Natural killer cell treated with Interleukin-12 subunit alpha and Interleukin-12 subunit beta and Interleukin-15 and Interleukin-18, amount 100 ng/mL, for 72 hours (primary cell): ENCODE results near the gene PLD4. TPM values are rescaled to one million over a fixed set of nuclear protein-coding genes. Genes with fewer than 3 reads are reported as not detected.
A peak's percentile ranks its signal among the peaks of the same experiment; 100 is the strongest.
"Not testable (repeated sequence)": the region's sequence is repeated elsewhere in the genome, so short reads cannot be mapped to it uniquely, and the experiment has no call there.

Experiments used
- ATAC-seq, 2 donors: fragments of 150-1000 bp; cut with Tn5 transposase in 1 of 2; sonication (Bioruptor Pico), chemical (Tn5 transposase) in 1 of 2; 2 replicates each; pipeline ENCODE4 v1.10.0; 2021
- DNase-seq: peaks from one replicate; pipeline ENCODE4 v3.0.0; 2022; ENCODE audit warnings: low spot score
- H3K27ac Mint-ChIP-seq, 2 donors: 1 replicate in 1 of 2; 2 replicates in 1 of 2; pipeline ENCODE4 v1.8.0; 2022; ENCODE audit warnings: mixed read lengths in 2 of 2, mild to moderate bottlenecking in 1 of 2, moderate library complexity in 1 of 2
- H3K27me3 Mint-ChIP-seq, 2 donors: 1 replicate in 1 of 2; 2 replicates in 1 of 2; pipeline ENCODE4 v1.8.0; 2022; ENCODE audit warnings: mixed read lengths in 2 of 2
- H3K36me3 Mint-ChIP-seq: one replicate; pipeline ENCODE4 v1.8.0; 2022; ENCODE audit warnings: mixed read lengths
- H3K4me1 Mint-ChIP-seq, 2 donors: 1 replicate in 1 of 2; 2 replicates in 1 of 2; pipeline ENCODE4 v1.8.0; 2022; ENCODE audit warnings: low read depth in 2 of 2, mixed read lengths in 2 of 2, mild to moderate bottlenecking in 1 of 2
- H3K4me3 Mint-ChIP-seq: one replicate; pipeline ENCODE4 v1.8.0; 2022; ENCODE audit warnings: mixed read lengths
- H3K9me3 Mint-ChIP-seq: 2 replicates; pipeline ENCODE4 v1.8.0; 2022; ENCODE audit warnings: mixed read lengths
- total RNA-seq, 2 donors: library from RNA; stranded (reverse); gene quantifications; one replicate each; pipeline ENCODE4 v1.2.3, GENCODE V29; 2022

The PLD4 gene
- total RNA-seq, 2 donors from 2014 or later = not detected

DNA sequence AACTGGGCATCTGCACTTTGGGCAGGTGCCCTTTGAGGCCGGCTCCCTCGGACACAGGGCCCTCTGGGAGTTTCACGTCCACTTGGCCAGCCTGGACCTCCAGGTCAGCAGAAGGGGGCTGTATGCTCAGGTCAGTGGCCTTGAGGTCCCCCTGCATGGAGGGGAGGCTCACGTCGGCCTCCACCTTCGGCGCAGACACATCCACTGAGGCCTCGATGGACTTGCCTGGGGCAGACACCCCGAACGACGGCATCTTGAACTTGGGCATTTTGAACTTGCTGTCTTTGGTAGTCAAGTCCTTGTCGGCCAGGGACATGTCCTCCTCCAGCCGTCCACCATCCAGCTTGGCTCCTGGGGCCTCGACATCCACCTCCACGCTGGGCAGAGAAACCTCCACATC, 26.0 kb downstream of the PLD4 start:
- H3K4me1 Mint-ChIP-seq, ATAC-seq, H3K27ac Mint-ChIP-seq, DNase-seq, H3K36me3 Mint-ChIP-seq, H3K27me3 Mint-ChIP-seq, H3K4me3 Mint-ChIP-seq, H3K9me3 Mint-ChIP-seq: not testable (repeated sequence)

- ATAC-seq, H3K4me3 Mint-ChIP-seq, H3K27me3 Mint-ChIP-seq, H3K4me1 Mint-ChIP-seq, H3K27ac Mint-ChIP-seq, DNase-seq, H3K36me3 Mint-ChIP-seq, H3K9me3 Mint-ChIP-seq: not testable (repeated sequence)
These were observed 27.4 kb downstream of the PLD4 start for GRCh38 chr14:104951863-104952657.

- no peak overlapping the region for H3K27ac Mint-ChIP-seq
- no peak overlapping the region for H3K4me3 Mint-ChIP-seq
- H3K27me3 Mint-ChIP-seq = peaks cover 10% of the 10 kb centered on the region in 2 donors
- H3K4me1 Mint-ChIP-seq = no peaks in the 10 kb centered on the region
- no peaks in the 10 kb centered on the region for H3K36me3 Mint-ChIP-seq
- H3K9me3 Mint-ChIP-seq = no peaks in the 10 kb centered on the region
- no peak for DNase-seq
- no peak for ATAC-seq
These were observed 28.4 kb downstream of the PLD4 start for GRCh38 chr14:104953097-104953496.

- ATAC-seq (no peak), DNase-seq (no peak)
- Mint-ChIP-seq H3K4me1 (no peaks in the 10 kb centered on the region), H3K4me3 (no peak overlapping the region), H3K27ac (no peak overlapping the region), H3K9me3 (no peaks in the 10 kb centered on the region), H3K27me3 (peaks cover 10 to 13% of the 10 kb centered on the region in 2 donors), H3K36me3 (no peaks in the 10 kb centered on the region)
These were observed 29.4 kb downstream of the PLD4 start for GRCh38 chr14:104953896-104954656.

- H3K4me1 Mint-ChIP-seq = no peaks in the 10 kb centered on the region
- no peak overlapping the region for H3K27ac Mint-ChIP-seq
- no peak overlapping the region for H3K4me3 Mint-ChIP-seq
- H3K9me3 Mint-ChIP-seq = no peaks in the 10 kb centered on the region
- H3K36me3 Mint-ChIP-seq = no peaks in the 10 kb centered on the region
- no peak for DNase-seq
- ATAC-seq = no peak
- H3K27me3 Mint-ChIP-seq = peaks cover 10 to 13% of the 10 kb centered on the region in 2 donors
These were observed 30.2 kb downstream of the PLD4 start for GRCh38 chr14:104954746-104955395.

GRCh38 chr14:104955396-104955770, 30.7 kb downstream of the PLD4 start:
- H3K27me3 Mint-ChIP-seq = peaks cover 15 to 16% of the 10 kb centered on the region in 2 donors
- no peak for ATAC-seq
- no peaks in the 10 kb centered on the region for H3K4me1 Mint-ChIP-seq

GRCh38 chr14:104956290-104956890, 31.7 kb downstream of the PLD4 start:
- Mint-ChIP-seq H3K4me1 (no peaks in the 10 kb centered on the region), H3K9me3 (no peaks in the 10 kb centered on the region), H3K27ac (no peak overlapping the region), H3K27me3 (peaks cover 18 to 19% of the 10 kb centered on the region in 2 donors), H3K4me3 (no peak overlapping the region), H3K36me3 (no peaks in the 10 kb centered on the region)
- DNase-seq = no peak
- peak in 1 of 2 donors; percentile 27 for ATAC-seq

More at GRCh38 chr14:104955396-104955770, 30.7 kb downstream of the PLD4 start:
- Mint-ChIP-seq H3K27ac (no peak overlapping the region), H3K9me3 (no peaks in the 10 kb centered on the region), H3K36me3 (no peaks in the 10 kb centered on the region), H3K4me3 (no peak overlapping the region)
- DNase-seq = no peak

- no peaks in the 10 kb centered on the region for H3K36me3 Mint-ChIP-seq
- H3K27ac Mint-ChIP-seq = no peak overlapping the region
- H3K9me3 Mint-ChIP-seq = no peaks in the 10 kb centered on the region
- H3K4me3 Mint-ChIP-seq = no peak overlapping the region
- ATAC-seq (peak; percentile 40 to 56), DNase-seq (no peak)
- no peaks in the 10 kb centered on the region for H3K4me1 Mint-ChIP-seq
- H3K27me3 Mint-ChIP-seq = peaks cover 18 to 19% of the 10 kb centered on the region in 2 donors
These were observed 32.8 kb downstream of the PLD4 start for GRCh38 chr14:104957146-104958113.

GRCh38 chr14:104964546-104964945, 39.9 kb downstream of the PLD4 start:
- H3K27me3 Mint-ChIP-seq = peaks cover 8 to 11% of the 10 kb centered on the region in 2 donors

DNA sequence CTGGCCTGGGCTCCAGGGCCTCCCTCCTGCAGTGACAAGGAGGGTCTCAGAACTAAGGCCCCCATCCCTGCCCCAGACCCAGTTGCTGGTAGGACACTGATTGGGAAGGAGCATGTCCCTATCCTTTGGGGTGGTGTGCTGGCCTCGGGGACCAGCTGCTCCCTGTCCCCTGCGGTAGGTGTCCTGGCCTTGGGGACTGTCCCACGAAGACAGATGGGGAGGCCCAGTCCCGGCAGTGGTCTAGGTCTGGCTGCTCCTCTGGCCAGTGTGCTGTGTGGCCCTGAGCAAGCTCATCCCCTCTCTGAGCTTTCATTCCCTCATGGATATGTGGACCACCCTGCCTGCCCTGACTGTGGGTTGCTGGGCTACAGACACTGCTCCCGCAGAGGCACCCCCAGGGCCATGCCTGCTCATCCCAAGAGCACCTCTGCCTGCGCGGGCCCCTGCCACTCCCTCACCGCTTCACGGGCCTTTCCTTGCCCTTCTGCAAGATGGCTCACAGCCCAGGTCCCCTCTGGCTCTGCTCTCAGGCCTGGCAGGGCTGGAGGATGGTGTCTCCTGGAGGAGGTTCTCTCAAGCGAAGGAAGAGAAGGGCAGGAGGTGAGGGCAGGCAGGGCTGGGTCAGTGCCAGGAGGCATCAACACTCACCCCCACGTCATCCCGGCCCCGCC, 41.0 kb downstream of the PLD4 start:
- H3K36me3 Mint-ChIP-seq = no peaks in the 10 kb centered on the region
- H3K4me1 Mint-ChIP-seq = no peaks in the 10 kb centered on the region
- DNase-seq = peak; percentile 57
- no peaks in the 10 kb centered on the region for H3K9me3 Mint-ChIP-seq
- H3K27ac Mint-ChIP-seq = no peak overlapping the region
- H3K4me3 Mint-ChIP-seq = no peak overlapping the region
- peaks cover 0 to 5% of the 10 kb centered on the region in 2 donors for H3K27me3 Mint-ChIP-seq
- ATAC-seq = peak in 1 of 2 donors; percentile 29

More at GRCh38 chr14:104964546-104964945, 39.9 kb downstream of the PLD4 start:
- DNase-seq = peak; percentile 37
- no peaks in the 10 kb centered on the region for H3K4me1 Mint-ChIP-seq
- no peaks in the 10 kb centered on the region for H3K9me3 Mint-ChIP-seq
- no peak overlapping the region for H3K27ac Mint-ChIP-seq
- ATAC-seq = no peak
- no peaks in the 10 kb centered on the region for H3K36me3 Mint-ChIP-seq
- H3K4me3 Mint-ChIP-seq = no peak overlapping the region

DNA sequence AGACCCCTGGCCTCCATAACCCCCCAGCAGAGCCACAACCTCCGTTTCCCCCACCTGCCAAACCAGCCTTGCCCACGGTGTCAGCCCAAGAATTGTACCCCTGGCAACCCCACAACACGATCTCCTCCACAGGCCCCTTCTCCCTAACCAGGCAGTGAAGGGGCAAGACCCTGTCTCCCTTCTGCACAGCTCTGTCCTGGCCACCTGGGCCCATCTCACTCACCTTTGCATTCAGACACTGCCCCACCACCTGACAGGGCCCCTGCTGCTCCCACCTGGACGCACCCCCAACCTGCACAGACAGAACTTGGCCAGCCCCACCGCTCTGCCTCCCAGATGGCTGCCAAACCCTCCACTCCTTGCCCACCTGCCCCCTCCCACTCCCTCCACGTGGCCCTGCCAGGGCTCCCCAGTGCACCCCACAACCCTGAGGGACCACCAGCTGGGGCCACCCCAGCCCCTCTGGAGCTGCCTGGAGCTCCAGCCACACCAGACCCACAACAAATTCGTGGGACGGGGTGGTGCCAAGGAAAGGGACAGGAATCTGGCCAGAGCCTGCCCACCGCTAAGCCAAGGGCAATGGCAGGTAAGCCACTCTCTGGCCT, 41.7 kb downstream of the PLD4 start:
- Mint-ChIP-seq H3K4me1 (no peaks in the 10 kb centered on the region), H3K36me3 (no peaks in the 10 kb centered on the region)

DNA sequence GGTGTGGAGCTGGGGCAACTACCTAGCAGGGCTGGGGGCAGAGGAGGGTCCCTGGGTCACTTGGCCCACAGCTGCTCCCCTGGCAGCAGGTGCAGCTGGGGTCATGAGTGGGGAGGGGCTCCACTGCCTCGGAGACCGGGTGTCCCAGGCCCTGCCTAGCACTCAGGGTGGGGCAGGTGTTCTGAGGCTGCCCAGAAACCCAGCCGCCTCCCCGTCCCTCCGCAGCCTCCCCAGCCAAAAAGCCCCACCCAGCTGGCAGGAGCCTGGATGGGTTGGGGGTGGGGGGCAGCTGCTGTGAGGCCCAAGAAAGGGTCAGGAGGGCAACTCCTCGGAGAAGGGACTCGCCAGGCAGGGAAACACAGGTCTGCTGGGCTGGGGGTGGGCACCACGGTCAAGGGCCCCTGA, 42.3 kb downstream of the PLD4 start:
- H3K36me3 Mint-ChIP-seq = no peaks in the 10 kb centered on the region
- H3K4me1 Mint-ChIP-seq = no peaks in the 10 kb centered on the region
- DNase-seq (no peak), ATAC-seq (no peak)
- H3K4me3 Mint-ChIP-seq = no peak overlapping the region
- H3K9me3 Mint-ChIP-seq = no peaks in the 10 kb centered on the region
- H3K27me3 Mint-ChIP-seq = peaks cover 0 to 5% of the 10 kb centered on the region in 2 donors
- H3K27ac Mint-ChIP-seq = no peak overlapping the region

More for the DNA sequence above, 41.7 kb downstream of the PLD4 start:
- H3K4me3 Mint-ChIP-seq = no peak overlapping the region
- peaks cover 0 to 5% of the 10 kb centered on the region in 2 donors for H3K27me3 Mint-ChIP-seq
- H3K27ac Mint-ChIP-seq = no peak overlapping the region
- DNase-seq (peak; percentile 44), ATAC-seq (peak in 1 of 2 donors; percentile 14)
- H3K9me3 Mint-ChIP-seq = no peaks in the 10 kb centered on the region
